HG02571 (cell line): ENCODE results near the gene RNF31.
"Not testable (repeated sequence)": the region's sequence is repeated elsewhere in the genome, so short reads cannot be mapped to it uniquely, and the experiment has no call there.

Experiments
- ATAC-seq: cut with Tn5 transposase; IDR thresholded peaks from one replicate; pipeline ENCODE4 v1.9.1; 2021; ENCODE audit warnings: mild to moderate bottlenecking, moderate library complexity; ENCODE audit not compliant: unreplicated experiment

Gene RNF31

GRCh38 chr14:24146978-24147760 lies at the start of gene RNF31:
RNF31 (plus strand) TSS chr14:24147498; CDS start chr14:24147699, 201 bp downstream.
- peak; percentile 74 for ATAC-seq

DNA sequence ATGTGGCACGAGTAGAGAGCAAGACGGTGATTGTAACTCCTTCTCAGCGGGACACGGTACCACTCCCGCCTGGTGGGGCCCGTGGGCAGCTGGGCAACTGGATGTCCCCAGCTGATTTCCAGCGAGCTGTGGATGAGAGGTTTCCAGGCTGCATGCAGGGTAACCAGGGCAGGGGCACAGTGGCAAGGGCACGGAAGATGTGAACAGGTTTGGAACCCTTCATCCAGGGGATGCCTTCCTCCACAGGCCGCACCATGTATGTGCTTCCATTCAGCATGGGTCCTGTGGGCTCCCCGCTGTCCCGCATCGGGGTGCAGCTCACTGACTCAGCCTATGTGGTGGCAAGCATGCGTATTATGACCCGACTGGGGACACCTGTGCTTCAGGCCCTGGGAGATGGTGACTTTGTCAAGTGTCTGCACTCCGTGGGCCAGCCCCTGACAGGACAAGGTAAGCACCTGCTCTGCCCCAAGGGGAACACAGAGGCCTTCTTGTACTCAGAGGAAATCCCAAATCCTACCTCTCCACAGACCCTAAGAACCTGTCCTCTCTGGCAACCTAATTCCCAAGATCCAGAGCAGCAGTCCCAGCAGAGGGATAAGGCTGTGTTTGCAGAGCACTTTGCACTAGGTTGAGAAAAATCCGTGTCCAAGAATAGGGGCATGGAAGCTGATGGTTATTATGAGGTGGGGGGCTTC lies 48.9 kb upstream of the RNF31 start:
- no peak for ATAC-seq

DNA sequence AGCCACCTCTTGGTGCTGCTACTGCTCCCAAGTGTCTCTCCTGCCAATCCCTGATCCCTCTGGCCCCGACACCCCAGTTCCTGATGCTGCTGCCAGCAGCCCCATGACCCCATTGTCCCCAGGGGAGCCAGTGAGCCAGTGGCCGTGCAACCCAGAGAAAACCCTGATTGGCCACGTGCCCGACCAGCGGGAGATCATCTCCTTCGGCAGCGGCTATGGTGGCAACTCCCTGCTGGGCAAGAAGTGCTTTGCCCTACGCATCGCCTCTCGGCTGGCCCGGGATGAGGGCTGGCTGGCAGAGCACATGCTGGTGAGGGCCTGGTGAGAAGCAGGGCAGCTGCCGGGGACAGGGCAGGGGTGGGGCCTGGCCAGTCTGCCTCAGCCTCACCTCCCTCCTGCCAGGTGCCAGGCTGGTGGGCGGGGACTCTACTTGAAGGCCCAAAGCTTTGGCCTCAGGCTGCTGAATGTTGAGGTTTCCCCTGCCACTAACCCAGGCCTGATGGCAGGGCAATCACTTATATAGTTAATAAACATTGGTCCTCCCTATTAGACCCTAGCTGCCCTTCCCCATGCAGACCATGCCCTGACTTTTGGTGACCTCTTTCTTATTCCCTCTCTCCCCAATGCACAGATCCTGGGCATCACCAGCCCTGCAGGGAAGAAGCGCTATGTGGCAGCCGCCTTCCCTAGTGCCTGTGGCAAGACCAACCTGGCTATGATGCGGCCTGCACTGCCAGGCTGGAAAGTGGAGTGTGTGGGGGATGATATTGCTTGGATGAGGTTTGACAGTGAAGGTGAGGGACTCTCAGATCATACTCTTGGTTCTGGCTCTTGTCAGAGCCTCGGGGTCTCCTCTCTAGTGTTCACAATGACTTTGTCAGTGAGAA lies 48.1 kb upstream of the RNF31 start:
- ATAC-seq, result no peak

DNA sequence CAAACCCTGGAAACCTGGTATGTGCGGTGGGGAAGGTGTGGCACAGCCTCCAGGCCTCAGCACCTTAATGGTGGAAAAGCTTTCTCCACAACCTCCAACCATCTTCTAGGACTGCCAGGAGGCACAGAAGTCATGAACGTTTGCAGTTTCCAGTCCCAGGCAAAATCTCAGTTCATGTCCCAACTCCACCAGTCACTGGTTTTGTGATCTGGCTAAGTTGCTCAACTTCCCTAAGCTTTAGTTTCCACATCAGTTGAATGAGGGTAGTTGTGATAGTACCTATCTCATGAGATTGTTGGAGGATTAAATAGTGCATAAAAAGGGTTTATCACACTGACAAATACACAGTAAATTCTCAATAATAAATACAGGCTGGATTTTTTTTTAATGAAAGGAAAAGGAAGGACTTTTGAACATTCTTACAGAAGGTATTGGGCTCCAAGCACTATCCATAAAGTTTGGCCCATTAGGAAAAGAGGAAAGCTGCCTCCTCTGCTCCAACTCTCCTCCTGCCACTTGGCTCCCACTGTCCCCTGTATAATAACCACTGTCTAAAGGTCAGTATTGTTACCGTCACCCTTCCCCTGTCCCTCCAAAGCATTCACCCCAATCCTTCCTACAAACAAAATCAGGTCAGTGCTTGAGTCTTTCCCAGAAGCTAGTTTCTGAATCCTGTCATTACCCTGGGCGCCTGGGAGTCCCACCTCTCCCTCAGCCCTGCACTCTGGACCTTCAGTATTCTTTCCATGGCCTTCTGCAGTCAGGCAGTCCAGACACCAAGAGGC lies 46.9 kb upstream of the RNF31 start:
- no peak for ATAC-seq

DNA sequence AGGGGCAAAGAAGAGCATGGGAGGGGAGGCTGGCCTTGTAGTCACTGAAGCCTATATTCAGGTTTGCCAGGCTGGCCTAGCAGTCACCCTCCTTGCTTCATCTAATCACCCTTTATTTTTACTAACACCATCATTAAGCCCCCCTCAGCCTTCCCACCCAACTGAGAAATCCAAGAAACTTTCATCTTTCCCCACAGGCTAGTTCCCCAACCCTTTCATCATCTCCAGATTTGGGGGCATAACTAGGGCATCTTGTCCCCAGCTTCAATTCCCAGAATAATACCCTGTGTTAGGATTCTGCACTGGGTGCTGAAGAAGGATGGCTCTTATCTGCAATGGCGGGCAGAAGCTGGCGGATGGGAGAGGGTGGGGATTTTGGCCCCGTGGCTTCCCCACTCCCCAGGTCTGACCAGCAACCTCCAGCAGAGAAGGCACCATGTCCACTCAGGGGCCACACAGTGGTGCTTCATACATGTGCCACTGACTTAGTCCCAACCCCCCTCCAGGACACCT lies 46.3 kb upstream of the RNF31 start:
- no peak for ATAC-seq

DNA sequence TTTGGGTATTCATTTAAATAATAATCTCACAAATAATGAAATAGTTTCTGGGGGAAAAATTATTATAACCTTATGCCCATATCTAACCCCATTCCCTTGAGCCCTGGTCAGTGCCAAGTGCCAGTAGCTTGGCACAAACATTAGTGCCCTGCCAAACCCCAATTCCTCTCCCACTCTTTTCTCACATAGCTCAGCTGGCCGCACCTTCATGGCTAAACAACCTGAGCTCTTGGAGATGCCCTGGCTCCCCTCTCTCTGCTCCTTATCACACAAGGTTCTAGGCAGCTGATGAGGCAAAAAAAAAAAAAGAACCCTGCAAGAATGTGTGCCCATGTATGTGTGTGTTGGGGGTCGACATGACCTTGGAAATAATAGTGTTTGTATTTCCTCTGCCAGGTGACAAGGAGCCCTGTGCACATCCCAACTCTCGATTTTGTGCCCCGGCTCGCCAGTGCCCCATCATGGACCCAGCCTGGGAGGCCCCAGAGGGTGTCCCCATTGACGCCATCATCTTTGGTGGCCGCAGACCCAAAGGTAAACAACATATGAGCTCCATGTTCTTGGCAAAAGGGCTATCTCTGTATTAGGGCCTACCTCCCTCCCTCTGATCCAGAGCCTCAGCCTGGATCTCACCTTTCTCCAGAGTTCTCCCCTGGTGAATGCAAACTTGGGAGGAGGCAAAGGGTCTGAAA lies 44.8 kb upstream of the RNF31 start:
- ATAC-seq, result no peak

- ATAC-seq, result no peak
Observed at GRCh38 chr14:24103451-24103850, 43.8 kb upstream of the RNF31 start.

DNA sequence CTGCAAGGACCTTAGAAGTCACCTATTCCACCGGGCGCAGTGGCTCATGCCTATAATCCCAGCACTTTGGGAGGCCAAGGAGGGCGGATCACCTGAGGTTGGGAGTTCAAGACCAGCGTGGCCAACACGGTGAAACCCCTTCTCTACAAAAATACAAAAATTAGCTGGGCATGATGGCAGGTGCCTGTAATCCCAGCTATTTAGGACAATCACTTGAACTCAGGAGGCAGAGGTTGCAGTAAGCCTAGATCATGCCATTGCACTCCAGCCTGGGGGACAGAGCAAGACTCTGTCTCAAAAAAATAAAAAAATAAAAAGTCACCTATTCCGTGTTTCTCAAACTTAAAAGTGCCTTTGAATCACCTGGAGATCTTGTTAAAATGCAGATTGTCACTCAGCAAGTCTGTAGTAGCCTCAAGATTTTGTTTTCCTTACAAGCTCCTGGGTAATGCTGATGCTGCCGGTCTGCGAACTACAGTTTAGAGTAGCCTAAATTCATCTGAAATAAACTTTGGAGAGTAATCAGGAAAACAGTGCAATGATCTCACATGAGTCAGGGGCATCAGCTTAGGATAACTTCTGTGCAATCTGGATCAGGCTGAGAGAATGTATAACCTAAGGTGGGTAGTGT lies 41.6 kb upstream of the RNF31 start:
- not testable (repeated sequence) for ATAC-seq

DNA sequence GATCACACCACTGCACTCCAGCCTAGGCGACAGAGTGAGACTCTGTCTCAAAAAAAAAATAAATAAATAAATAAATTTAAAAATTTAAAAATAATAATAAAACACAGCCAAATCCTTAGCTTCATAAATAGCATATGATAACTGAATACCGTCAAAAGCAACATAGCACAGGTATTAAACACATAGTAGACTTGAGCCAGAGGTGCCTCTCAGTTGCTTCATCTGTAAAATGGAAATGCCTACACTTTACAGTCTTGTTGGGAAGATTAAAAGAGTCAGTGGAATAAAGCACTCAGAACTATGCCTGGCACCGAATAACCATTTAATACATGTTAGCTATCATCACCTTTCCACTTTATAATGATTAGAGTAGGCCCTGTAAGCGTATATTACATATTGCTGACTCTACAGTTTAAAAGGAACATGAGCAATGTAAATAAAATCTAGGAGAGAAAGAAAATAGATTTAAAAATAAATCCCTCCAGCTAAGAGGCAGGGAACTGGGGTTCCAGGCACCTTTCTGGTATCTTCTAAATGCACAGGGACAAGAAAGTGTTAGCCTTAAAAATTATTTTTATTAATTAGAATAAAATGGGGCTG lies 40.5 kb upstream of the RNF31 start:
- no peak for ATAC-seq

DNA sequence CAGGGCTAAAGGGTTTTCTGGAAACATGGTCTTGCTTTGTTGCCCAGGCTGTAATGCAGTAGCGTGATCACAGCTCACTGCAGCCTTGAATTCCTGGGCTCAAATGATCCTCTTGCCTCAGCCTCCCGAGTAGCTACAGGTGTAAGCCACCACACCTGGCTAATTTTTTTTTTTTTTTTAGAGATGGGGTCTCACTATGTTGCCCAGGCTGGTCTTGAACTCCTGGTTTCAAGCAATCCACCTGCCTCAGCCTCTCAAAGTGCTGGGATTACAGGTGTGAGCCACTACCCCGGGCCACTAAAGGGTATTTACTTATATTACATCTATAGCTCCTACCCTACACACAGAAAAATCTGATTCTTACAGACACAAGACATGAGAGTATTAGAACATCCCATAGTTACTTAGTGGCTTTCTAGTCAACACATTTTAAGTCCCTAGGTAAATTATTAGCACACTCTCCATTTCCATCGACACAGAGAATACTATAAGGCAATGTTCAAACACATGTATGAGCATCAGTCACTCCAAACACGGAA lies 38.9 kb upstream of the RNF31 start:
- peak; percentile 10 for ATAC-seq

GRCh38 chr14:24110060-24110459 lies 37.2 kb upstream of the RNF31 start:
- no peak for ATAC-seq

- no peak for ATAC-seq
Observed at GRCh38 chr14:24110523-24110922, 36.8 kb upstream of the RNF31 start.

GRCh38 chr14:24113379-24113800 lies 33.9 kb upstream of the RNF31 start:
- ATAC-seq, result no peak

DNA sequence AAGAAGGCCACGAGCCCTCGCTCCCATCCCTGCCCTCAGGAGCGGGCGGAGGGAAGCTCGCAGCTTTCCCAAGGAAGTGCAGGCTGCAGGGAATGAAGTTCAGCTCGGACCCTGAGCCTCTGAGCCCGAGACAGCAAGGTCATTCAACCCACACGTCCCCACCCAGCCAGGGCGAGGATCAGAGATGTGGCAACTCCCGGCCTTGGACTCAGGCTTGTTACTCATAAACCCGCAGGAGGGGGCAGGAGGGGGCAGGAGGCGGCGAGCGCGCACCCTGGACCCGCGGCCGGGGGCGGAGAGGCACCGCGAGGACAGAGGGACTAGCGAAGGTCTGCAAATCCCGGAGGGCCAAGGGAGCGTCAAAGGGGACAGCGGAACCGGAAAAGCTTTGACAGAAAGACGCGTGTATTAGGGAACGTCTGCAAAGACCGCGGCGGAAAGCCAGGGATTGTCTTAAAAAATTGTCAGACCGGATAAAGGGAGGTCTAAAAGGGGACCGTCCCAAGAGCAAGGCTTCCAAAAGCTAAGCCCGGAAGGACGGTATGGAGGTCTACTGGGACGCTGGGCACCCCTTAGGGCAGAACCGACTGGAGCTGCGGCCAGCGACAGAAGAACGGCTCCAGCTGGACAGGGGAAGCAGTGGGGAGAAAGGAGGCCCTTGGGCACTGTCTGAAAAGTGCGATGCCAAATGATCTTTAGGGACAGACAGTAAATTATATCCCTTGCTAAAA lies 33.3 kb upstream of the RNF31 start:
- ATAC-seq, result peak; percentile 27

- peak; percentile 80 for ATAC-seq
Observed at GRCh38 chr14:24114532-24115421, 32.5 kb upstream of the RNF31 start, which contains the start of the genes DCAF11 and NRL. DCAF11 (plus strand) TSS chr14:24114777; CDS start chr14:24115595, 818 bp downstream. NRL (minus strand) TSS chr14:24114949; CDS start chr14:24082848, 32,101 bp downstream.

DNA sequence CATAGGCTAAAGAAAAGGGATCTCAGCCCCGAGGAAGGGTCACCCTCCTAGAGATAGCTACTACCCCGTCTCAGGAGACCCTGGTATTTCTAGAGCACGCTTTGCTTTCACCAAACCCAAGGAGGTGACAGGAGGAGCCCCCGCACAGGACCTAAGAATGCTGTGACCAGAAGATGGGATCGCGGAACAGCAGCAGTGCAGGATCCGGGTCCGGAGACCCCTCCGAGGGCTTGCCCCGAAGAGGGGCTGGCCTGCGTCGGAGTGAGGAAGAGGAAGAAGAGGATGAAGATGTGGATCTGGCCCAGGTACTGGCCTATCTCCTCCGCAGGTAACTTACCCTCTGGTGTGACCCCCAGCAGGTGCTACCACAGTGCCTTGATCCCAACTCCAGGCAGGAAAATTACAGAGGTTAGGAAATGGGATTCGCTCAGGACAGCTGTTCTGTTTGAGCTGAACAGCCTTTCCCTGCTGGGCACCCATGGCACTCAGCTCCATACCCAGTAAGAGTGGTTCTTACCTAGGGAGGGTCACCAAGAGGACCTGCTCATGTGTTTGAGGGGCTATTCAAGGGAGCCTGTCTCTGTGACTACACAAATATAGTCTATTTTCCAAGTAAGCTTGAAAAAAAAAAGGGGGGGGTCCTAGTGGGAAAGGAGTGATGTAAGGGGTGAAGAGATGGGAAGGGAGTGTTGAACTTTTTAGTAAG lies 31.7 kb upstream of the RNF31 start:
- ATAC-seq, result no peak
